NCI-H1417 treated with DMSO at 0.1 percent for 48 hours (cell line): ENCODE measurements around the gene ROBO3.
A peak's percentile ranks its signal among the peaks of the same experiment; 100 is the strongest.

Experiments used
- DNase-seq: peaks from one replicate; lab custom pipeline; 2025; lab: John Stamatoyannopoulos, UW

The ROBO3 gene, protein sequence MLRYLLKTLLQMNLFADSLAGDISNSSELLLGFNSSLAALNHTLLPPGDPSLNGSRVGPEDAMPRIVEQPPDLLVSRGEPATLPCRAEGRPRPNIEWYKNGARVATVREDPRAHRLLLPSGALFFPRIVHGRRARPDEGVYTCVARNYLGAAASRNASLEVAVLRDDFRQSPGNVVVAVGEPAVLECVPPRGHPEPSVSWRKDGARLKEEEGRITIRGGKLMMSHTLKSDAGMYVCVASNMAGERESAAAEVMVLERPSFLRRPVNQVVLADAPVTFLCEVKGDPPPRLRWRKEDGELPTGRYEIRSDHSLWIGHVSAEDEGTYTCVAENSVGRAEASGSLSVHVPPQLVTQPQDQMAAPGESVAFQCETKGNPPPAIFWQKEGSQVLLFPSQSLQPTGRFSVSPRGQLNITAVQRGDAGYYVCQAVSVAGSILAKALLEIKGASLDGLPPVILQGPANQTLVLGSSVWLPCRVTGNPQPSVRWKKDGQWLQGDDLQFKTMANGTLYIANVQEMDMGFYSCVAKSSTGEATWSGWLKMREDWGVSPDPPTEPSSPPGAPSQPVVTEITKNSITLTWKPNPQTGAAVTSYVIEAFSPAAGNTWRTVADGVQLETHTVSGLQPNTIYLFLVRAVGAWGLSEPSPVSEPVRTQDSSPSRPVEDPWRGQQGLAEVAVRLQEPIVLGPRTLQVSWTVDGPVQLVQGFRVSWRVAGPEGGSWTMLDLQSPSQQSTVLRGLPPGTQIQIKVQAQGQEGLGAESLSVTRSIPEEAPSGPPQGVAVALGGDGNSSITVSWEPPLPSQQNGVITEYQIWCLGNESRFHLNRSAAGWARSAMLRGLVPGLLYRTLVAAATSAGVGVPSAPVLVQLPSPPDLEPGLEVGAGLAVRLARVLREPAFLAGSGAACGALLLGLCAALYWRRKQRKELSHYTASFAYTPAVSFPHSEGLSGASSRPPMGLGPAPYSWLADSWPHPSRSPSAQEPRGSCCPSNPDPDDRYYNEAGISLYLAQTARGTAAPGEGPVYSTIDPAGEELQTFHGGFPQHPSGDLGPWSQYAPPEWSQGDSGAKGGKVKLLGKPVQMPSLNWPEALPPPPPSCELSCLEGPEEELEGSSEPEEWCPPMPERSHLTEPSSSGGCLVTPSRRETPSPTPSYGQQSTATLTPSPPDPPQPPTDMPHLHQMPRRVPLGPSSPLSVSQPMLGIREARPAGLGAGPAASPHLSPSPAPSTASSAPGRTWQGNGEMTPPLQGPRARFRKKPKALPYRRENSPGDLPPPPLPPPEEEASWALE (N-terminal part only)

DNA sequence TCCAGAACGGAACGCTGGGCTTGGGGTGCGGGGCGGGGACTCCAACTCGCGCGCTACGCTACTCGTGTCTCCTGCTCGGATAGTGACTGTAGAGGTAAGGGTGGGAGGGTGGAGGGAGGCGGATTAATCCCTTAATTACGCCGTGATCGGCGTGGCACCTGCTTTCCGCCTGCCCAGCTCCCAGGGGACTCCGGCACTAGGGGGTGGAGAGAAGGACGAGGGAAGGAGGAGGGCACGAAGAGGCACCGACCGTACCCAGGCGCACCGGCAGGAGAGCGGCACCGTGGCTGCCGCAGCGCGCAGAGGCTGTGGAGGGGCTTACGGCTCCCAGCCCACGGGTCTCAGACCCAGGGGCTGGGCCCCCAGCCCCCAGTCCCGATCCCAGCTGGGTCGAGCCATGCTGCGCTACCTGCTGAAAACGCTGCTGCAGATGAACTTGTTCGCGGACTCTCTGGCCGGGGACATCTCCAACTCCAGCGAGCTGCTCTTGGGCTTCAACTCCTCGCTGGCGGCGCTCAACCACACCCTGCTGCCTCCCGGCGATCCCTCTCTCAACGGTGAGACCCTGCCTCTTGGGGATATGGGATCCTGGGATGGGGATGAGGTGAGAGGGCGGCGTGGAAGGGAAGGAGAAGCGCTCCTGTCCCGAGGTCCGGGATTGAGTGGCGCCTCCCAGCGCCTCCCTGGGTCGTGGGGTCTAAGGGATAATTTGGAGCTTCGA is at the start of gene ROBO3:
Gene ROBO3 (plus strand): TSS at position 252 of the 721 bp plus-strand sequence. CDS start 146 bp downstream, at position 398.
- no peak for DNase-seq

DNA sequence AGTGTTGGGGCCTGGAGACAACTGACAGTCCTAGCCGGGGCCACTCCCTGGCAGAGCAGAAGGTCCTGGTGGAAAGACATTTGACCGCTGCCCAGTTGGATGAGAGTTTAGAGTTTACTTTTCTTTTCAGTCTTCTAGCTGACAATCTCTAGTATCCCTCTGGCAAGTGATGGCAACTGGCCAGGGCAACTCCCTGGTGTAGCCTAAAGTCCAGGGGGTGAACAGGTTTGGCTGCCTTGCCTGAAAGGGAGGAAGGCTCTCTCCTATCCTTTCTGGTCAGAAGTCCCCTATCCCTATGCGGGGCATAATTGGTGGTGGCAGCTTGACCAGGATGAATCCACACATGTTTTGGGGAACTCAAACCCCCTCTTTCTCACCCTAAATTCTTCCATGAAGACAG is 48.2 kb upstream of the ROBO3 start:
- no peak for DNase-seq

DNA sequence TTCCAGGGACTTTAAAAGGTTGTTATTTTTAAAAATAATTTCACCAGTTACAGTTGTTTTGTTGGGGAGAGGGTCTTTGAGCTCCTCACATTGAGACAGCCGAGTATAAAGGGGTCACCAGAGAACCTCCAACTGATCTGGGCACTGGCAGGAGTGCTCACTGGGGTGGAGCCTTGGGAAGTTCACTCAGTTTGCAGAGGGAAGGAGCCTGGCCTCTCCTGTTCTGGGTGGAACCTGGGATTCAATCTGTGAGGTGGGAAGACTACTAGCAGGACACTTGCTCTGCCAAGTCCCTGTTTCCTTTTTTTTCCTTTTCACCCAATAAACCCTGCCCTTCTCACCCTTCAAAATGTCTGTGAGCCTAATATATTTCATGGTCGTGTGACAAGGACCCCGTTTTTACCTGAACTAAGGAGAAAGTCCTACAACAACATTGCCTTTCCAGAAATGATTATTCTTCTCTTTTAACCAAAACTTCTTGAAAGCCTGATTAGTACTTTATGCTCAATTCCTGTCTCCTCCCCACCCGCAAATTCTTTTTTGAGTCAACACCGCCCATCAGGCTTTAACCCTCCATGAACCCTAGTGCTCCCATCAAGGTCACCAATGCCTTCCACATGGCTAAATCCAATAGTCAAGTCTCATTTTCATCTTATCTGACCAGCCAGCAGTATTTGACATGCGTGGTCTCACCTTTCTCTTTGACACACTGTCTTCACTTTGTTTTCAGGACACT is 43.1 kb upstream of the ROBO3 start:
- DNase-seq: no peak

DNA sequence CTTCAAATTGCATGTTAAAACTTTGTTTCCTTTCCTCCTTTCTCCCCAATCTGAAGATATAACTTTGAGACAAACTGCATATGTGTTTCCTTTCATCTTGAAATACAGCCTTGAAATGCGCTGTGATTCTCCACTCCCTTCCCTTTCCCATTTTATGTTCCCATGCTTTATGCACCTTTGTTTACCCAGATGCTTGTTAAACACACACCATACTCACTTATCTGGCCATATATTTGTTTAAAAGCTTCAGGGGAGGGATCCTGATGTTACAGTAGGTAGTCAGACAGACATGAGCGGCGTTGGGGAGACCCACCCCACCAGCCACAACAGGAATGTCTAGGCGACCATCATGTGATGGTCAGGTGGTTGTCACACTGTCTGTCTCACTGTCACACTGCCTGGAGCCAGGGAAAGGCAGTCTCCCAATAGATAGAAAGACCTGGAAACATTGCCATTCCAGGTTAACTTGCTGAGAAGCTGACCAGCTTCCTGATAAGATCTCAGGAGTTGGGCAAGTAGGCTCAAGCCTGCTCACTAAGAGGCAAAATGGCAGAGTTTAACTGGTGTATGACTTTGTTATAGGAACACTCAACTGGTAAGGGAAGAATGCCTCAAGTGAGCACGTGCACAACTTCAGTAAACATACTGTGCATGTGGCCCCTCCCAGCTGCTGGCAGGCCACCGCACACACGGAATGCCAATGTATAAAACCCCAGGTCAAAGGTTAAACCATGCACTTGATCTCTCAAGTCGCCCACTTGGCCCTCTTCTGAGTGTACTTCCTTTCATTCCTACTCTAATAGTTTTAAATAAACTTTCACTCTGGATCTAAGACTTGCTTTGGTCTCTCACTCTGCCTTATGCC is 41.5 kb upstream of the ROBO3 start:
- DNase-seq: no peak

DNA sequence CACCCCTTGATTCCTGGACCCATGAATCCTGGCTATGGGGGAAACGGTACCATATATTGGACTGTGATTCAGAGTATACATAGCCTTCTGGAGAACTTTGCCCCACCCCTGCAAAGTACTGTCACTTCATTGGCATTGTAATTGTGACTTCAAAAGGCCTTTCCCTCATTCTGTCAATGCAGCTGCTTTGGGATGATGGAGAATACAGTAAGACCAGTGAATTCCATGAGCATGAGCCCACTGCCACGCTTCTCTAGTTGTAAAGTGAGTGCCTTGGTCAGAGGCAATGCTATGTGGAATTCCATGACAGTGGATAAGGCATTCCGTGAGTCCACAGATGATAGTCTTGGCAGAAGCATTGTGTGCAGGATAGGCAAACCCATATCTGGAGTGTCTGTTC is 39.4 kb upstream of the ROBO3 start:
- DNase-seq: no peak

DNA sequence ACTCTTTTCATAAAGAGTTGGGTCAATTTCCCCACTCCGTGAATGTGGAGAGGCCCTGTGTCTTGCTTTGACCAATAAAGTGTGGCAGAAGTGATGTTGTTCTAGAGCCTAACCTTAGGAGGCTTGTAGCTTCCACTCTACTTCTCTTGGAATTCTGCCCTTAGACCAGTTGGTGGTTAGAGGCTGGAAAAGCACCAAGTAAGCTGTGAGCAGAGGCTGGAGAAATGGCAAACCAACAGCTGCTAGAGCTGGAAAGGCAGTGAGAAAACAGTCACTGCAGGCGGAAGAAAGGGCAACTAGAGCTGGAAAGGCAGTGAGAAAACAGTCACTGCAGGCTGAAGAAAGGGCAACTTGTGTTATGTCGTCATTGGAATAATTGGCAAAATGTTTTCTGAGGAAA is 35.2 kb upstream of the ROBO3 start:
- DNase-seq: no peak

DNA sequence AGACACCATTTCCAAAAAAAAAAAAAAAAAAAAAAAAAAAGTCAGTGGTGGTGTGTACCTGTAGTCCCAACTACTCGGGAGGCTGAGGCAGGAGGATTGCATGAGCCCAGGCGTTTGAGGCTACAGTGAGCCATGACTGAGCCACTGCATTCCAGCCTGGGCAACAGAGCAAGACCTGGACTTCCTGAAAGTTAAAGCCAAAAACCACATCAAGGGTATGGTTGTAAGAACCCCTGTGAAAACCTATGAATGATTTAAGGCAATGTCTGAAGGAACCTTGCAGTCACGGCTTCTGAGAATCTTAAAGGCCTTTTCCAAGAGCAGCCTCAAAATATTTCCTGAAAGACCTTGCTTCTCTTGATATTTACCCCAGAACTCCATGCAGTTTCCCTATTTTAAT is 34.5 kb upstream of the ROBO3 start:
- DNase-seq: no peak

DNA sequence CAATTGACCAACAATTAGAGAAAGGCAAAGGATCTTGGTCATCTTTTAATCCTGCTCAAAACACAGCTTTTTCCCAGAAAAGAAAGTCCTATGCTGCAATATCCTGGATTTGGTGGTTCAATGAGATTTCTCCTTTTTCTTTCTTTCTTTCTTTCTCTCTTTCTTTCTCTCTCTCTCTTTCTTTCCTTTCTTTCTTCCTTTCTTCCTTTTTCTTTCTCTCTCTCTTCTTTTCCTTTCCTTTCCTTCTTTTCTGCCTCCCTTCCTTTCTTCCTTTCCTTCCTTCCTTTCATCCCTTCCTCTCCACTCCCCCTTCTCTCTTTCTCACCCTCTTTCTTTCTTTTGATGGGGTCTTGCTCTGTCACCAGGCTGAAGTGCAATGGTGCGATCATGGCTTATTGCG is 33.3 kb upstream of the ROBO3 start:
- DNase-seq: no peak

DNA sequence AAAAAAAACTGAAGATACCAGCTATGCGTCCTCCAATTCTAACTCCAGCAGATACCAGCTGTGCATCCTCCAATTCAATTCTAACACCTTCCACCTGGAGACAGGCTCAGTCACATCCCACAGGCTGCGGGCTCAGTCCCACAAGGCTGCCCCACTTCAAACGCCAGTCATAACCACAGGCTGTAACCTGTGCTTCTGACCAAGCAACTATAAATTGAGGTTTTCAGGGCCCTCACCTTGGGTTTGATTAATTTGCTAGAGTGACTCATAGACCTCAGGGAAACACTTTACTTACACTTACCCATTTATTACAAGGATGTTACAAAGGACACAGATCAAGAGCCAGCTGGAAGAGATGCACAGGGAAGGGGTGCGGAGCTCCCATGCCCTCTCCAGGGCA is 32.7 kb upstream of the ROBO3 start:
- DNase-seq: no peak

DNA sequence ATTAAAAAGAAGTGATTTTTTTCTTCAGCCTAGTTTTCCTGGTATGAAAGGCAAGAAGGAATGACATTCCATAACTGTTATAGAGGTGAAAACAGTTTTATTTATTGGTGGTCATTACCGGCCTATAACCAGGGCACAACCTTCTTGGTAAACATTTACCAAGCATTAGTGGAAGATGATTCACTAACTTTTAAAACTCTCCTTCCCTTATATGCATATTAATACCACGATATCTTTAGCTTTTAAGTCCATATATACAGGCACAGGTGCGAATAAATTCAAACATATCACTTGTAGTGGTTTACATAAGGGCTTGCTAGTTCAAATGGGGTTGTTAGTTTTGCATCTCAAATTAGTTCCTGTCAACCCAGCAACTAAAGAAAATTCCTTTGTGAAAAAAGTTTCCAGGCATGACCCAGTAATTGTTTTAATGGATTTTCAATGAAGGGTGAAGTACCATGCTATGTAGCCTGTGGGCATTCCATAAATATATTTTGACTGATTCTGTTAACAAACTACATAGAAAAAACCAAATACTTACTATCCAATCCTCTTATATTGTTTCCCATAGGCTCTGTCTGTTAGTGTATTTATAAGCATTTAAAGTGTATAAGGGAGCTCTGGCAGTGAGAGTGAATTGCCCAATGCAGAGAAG is 30.6 kb upstream of the ROBO3 start:
- DNase-seq: no peak

DNA sequence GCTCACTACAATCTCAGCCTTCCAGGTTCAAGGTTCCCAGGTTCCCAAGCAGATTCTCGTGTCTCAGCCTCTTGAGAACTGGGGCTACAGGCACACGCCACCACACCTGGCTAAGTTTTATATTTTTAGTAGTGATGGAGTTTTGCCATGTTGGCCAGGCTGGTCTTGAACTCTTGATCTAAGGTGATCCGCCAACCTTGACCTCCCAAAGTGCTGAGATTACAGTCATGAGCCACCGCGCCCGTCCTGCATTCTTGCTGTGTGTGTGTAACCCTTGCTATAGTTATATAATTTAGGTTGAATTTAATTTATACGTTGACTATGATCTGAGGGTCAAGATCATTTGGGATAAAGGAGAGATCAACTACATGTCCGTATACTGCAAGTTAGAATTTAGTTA is 29.3 kb upstream of the ROBO3 start:
- no peak for DNase-seq

DNA sequence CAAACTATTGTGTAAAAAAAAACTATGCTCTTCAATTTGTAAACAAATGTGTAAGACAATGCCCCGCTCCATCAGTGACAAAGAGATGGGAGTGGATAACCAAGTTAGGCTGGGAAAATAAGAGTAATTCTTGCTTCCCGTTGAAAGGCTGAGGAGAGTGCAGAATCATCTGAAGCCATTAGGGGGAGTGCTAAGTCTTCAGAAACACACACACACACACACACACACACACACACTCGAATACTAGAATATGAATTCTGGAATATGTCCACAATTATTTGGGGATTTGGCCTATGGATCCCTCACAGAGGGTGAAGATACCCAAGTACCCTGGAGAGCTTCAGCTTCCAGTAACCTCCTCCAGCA is 27.8 kb upstream of the ROBO3 start:
- DNase-seq: peak; percentile 67

DNA sequence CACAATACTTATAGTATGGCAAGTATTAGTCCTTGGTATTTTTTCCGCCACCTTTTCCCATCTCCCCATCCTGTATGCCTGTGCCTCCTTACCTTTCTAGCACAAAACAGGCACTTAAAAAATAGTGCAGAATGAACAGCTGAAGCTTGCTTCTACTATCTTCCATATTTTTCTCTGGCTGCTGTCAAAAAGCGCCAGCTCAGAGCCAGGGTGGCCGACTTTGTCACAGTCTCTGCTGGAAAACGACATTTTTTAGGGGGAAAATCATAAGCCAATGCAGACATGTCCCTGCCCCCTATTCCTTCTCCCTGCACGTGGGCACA is 26.5 kb upstream of the ROBO3 start:
- no peak for DNase-seq

DNA sequence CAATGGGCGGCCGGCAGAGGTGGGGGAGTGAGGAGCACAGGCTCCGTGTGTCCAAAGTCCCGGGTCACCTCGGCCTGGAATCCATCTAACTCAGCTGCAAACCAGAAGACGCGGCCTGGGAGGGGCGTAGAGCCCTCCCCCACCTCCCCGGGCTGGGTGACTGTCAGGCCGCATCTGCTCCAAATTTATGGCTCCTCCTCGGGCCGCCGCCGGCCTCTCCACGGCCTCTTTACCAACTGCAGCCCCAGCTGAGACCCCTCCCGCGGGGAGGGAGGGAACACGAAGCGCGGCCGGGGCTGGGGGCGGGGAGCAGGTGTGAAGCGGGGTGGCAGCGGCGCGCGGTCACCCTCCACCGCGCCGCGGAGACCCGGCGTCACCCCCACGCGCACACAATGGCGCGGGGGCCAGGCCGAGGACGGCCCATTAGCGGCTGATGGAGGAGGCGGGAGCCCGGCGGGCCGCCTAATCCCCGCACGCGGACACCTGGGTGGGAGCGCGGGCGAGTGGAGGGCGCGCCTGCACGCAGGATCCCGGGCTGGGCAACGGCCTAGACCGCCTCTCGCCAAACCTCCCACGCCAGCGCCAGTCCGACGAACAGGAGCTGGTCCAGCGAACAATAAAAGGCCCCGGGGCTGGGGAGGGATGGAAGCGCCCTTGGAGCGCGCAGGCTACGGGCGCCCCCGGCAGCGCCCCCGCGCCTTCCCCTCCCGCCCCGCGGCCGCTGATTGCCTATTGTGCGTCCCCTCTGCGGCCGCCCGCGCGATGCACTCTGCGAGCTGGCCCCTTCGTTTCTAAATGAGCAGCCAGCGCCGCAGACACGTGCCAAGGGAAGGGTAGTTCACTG is 25.9 kb upstream of the ROBO3 start:
- DNase-seq: no peak

DNA sequence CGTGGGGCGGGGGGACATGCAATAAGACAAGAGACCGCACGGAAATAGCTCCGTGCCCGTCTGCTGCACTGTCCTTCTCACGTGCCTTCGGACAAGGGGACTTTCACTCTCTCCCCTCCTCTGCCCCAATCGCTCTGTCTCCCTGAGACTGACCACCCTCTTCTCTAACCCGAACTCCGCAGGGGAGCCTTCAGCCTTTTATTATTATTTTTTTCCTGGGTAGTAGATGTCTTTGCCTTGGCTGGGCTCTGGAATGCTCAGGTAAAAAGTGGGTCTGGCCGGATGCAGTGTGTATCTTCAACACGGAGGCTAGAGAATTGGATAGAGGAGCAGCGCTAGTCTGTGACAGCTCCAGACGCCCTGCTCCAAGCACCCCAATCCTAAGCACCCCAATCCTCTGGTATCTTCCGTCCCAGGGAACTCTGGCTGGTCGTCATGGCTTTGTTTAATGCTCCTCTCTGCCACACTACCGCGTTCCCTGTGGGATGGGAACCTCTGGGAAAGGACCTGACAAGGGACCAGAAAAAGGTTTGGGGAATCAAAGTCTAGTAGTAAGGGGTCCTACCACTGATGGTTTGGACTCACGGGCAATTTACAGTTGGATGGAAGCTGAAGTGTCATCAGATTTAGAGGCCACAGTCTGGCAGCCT is 25.1 kb upstream of the ROBO3 start:
- DNase-seq: no peak

DNA sequence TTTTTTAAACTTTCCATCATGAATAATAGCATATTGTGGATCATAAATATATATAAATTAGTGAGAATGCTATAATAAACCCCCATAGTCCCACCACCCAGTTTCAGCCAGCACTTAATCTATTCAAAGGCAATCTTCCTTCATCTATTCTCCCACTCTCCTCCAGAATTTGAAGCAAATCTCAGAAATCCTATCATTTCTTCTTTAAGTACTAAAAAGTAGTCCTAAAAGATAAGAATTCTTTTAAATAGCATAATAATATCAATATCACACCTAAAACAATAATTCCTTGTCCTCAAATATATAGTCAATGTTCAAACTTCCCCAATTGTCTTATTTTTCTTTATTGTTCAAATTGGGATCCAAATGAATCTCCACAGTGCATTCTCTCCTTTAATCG is 24.6 kb upstream of the ROBO3 start:
- no peak for DNase-seq

DNA sequence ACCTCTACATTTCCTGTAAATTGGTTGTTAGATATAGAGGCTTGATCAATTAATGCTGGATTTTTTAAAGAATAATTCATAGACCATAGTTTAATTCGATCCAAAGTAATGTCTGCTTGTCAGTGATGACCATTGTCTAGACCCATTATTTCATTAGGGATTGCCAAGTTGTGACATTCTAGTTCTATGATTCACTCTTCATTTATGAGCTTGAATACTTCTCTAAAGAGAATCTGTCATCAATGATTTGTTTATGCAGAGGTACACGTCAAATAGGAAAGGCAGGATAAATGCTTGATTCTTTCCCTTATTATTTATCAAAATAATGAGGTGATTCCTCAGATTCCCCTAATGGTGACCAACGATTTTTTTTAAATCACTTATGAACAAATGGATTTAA is 24.0 kb upstream of the ROBO3 start:
- no peak for DNase-seq

DNA sequence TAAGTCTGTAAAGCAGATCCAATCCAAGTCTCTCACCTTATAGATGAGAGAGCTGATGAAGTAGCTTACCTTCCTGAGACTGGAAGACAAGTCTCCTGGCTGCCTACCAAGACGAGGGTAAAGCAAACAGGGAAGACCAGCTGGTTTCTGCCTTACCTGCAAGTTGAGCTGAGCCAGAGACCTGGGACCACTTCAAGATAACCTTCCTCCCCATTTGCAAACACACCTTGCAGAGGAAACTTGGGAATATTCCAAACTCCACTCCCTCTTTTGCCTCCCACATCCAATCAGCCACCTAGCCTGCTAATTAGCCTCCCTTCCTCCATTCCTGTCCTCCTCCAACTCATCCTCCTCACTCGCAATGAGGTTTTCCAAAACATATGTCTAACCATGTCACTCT is 23.4 kb upstream of the ROBO3 start:
- DNase-seq: no peak
